ENCODE measurements around the gene PGAM5.
A peak's percentile ranks its signal among the peaks of the same experiment; 100 is the strongest.

PGAM5 gene

GRCh38 chr12:132710405-132711079, at the start of gene PGAM5:
PGAM5 (plus strand) TSS chr12:132710842; CDS start chr12:132710877, 35 bp downstream.
- DNase-seq (ENCODE audit: low read depth, low spot score): peak; percentile 94

GRCh38 chr12:132660996-132661395, 49.6 kb upstream of the PGAM5 start:
- DNase-seq (ENCODE audit: low read depth, low spot score): no peak

DNA sequence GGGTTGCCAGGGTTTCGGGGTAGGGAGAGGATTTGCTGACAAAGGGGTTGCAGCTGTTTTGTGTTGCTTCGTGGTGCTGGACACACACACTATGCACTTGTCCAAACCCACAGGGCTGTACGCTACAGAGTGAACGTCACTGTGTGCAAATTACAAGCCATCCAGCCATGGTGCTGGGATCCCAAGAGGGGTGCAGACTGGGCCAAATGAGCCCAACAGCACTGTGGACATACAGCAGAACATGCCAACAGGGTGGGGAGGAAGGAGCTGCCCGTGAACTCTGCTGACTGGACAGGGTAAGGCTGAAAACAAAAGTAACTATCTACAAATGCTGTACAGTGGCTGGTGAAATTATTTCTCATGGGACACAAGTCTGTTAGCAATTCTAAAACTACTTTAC, 48.7 kb upstream of the PGAM5 start:
- DNase-seq (ENCODE audit: low read depth, low spot score): no peak

GRCh38 chr12:132662901-132663755, 47.5 kb upstream of the PGAM5 start:
- no peak for DNase-seq (ENCODE audit: low read depth, low spot score)

GRCh38 chr12:132664206-132665148, 46.2 kb upstream of the PGAM5 start:
- DNase-seq (ENCODE audit: low read depth, low spot score): no peak

- no peak for DNase-seq (ENCODE audit: low read depth, low spot score)
Observed at GRCh38 chr12:132665149-132665491, 45.5 kb upstream of the PGAM5 start.

- DNase-seq (ENCODE audit: low read depth, low spot score): no peak
Observed at GRCh38 chr12:132665794-132666193, 44.8 kb upstream of the PGAM5 start.

- no peak for DNase-seq (ENCODE audit: low read depth, low spot score)
Observed at GRCh38 chr12:132668191-132669088, 42.2 kb upstream of the PGAM5 start.

- DNase-seq (ENCODE audit: low read depth, low spot score): no peak
Observed at GRCh38 chr12:132669166-132669879, 41.3 kb upstream of the PGAM5 start.

DNA sequence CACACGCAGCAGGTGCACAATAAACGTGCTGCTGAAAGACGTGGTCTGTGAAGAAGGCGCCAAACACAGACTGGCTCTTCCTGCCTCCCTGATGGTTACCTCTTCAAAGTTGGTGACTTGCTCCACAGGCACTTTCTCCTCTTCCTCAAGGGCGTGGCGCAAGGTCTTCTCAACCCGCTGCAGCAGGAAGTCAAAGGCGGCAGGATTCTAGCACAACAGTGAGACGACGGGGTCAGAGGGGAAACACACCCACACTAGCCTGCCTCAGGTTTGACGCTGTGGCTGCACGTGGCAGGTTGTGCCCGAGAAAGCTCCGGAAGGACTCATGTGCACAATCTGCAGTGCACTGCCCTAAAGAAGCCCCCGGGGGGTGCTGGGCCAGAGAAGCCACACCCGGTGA, 38.5 kb upstream of the PGAM5 start:
- no peak for DNase-seq (ENCODE audit: low read depth, low spot score)

GRCh38 chr12:132672678-132673077, 38.0 kb upstream of the PGAM5 start:
- DNase-seq (ENCODE audit: low read depth, low spot score): no peak

DNA sequence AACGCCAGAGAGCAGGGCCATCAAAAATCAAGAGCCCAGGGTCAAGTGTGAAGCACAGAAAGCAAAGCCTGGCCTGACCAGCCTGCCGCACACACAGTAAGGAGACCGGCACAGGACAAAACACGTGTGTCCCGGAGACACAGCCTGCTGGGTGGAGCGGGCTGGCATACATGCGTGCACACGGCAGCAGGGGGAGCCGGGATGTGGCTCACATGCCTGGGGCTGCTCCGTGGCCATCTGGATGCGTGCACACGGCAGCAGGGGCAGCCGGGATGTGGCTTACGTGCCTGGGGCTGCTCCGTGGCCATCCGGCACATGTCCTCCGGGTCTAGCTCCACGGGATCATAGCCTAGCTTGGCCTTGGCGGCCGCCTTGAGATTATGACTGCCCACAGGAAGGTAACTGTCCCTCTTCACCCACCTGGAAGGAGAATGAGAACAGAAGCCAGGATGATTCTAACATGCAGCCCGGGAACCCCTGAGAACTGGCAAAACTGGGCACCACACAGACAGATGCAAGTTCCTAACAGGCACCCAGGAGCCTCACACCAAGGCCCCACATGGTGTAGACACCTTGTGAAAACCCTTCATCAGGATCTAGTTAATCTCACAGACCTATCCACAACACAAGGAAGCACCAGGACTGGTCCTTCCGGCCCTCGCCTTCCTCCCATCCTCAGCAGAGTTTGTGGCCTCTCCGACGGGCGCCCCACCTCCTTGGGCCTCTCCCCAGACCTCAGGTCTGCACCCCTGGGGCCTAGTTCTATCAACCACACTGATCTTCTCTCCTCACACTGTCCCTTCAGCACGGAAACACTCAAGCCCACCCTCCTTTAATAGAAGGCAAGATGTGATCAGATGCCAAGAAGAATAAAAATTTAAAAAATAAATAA, 37.1 kb upstream of the PGAM5 start:
- no peak for DNase-seq (ENCODE audit: low read depth, low spot score)

DNA sequence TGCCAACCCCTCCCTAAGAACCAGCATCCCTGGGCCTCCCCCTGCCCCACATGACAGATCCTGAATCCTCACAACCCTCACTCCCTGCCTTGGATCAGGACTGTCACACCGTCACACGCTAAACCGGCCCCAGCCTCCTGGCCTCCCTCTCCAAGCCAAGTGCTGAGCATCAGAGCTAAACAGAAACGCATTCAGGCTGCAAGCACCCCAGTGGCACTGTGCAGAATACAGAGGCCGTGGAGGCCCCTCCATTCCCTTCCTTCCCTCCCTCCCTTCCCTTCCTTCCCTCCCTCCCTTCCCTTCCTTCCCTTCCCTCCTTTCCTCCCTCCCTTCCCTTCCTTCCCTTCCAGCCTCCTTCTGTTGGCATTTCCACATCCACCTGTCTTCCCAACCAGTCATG, 36.1 kb upstream of the PGAM5 start:
- no peak for DNase-seq (ENCODE audit: low read depth, low spot score)

GRCh38 chr12:132675757-132676432, 34.7 kb upstream of the PGAM5 start:
- no peak for DNase-seq (ENCODE audit: low read depth, low spot score)

GRCh38 chr12:132677492-132677891, 33.1 kb upstream of the PGAM5 start:
- DNase-seq (ENCODE audit: low read depth, low spot score): no peak

- DNase-seq (ENCODE audit: low read depth, low spot score): no peak
Observed at GRCh38 chr12:132685400-132685799, 25.2 kb upstream of the PGAM5 start.

DNA sequence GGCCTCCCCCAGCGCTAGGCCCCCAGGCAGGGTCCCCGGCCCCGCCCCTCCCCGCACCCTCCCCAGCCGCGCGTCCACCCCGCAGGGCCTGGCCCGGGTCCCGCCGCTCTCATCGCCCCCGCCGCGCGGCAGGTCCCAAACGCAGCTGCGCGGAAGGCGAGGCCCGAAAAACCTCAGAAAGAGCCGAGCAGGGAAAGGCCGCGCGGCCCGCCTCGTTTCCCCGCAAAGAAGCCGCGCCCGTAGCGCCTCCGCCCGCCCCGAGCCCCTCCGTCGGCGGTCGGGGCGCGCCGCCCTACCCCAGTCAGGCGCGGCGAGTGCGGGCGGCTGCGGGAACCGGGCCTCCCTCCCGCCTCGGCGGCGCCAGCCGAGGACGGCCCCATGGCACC, 23.8 kb upstream of the PGAM5 start:
- no peak for DNase-seq (ENCODE audit: low read depth, low spot score)

DNA sequence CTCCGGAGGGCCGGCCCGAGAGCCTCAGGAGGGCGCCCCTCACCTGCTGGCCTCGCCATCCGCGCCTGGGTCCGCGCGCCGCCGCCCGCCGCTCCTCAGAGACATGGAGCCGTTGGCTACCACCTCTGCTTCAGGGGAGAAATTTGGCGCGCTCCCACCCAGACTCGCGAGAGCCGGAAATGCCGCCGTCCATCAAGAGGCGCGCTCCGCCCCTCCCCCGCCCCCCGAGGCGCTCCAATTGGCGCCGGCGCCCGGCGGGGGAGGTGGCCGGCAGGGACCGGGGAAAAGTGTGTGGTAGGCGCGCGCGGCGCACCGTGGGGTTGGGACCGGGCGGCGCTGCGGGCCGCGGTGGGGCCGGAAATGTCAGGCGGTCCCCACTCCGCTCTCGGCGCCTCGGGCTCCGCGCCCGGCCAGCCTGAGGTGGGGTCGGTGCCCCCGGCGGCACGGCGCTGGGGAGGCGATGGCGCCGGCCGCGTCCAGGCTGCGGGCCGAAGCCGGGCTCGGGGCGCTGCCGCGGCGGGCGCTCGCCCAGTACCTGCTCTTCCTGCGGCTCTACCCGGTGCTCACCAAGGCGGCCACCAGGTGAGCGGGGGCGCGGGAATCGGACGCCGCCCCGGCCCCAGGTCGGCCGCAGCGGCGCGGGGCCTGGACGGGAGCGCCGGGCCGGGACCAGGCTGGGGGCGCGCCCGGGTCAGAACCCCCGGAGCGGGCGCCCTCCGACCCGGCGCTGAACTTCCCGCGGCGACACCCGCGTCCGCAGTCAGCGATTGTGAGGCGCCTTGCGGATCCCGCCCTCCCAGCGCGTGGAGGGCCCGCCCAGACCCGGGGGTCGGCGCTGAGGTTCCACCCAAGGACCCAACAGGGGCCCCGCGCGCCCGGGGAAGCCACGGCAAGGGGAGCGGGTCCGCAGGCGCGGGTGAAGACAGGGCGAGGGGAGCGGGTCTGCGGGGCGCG, 23.2 kb upstream of the PGAM5 start, which contains the start of the genes POLE and PXMP2:
Gene POLE, minus strand, starts transcription at position 132 of the 954 bp plus-strand sequence. Its CDS starts 27 bp downstream, at position 105.
Gene PXMP2, plus strand, starts transcription at position 377 of the 954 bp plus-strand sequence. Its CDS starts 84 bp downstream, at position 461.
- peak; percentile 99 for DNase-seq (ENCODE audit: low read depth, low spot score)
